WTC11 (cell line): ENCODE measurements around the gene STAB2. TPM values are rescaled to one million over a fixed set of nuclear protein-coding genes. Genes with fewer than 3 reads are reported as not detected.

Experiments used
- ATAC-seq: fragments of 200-7000 bp; cut with Tn5 transposase; 2 replicates; pipeline ENCODE4 v1.10.0; 2021; ENCODE audit warnings: mild to moderate bottlenecking, moderate library complexity
- CTCF ChIA-PET: fragments of 300-600 bp; sonication (Branson Sonifier 250); formaldehyde crosslinking; loops from one replicate; lab custom pipeline; 2021; ENCODE audit warnings: antibody characterized with exemption; lab: Charles Lee
- POLR2A ChIA-PET: fragments of 350-600 bp; sonication (Branson Sonifier 250); formaldehyde crosslinking; loops from one replicate; lab custom pipeline; 2021; ENCODE audit warnings: antibody characterized with exemption; lab: Charles Lee
- DNase-seq: peaks from one replicate; pipeline ENCODE4 v3.0.0; 2021; ENCODE audit warnings: low spot score
- H3K27ac Mint-ChIP-seq: 2 replicates; pipeline ENCODE4 v1.8.0; 2021; ENCODE audit warnings: mixed read lengths
- H3K27me3 Mint-ChIP-seq: 2 replicates; pipeline ENCODE4 v1.8.0; 2021; ENCODE audit warnings: low read depth, mild to moderate bottlenecking, moderate library complexity, mixed read lengths
- H3K36me3 Mint-ChIP-seq: 2 replicates; pipeline ENCODE4 v1.8.0; 2021; ENCODE audit warnings: mixed read lengths
- H3K4me1 Mint-ChIP-seq: 2 replicates; pipeline ENCODE4 v1.8.0; 2022; ENCODE audit warnings: mixed read lengths
- H3K4me3 Mint-ChIP-seq: 2 replicates; pipeline ENCODE4 v1.8.0; 2021; ENCODE audit warnings: mild to moderate bottlenecking, moderate library complexity, mixed read lengths
- H3K9me3 Mint-ChIP-seq: 2 replicates; pipeline ENCODE4 v1.8.0; 2021; ENCODE audit warnings: mixed read lengths
- ATF1 ChIP-seq: sonication (generic); formaldehyde crosslinking; IDR thresholded peaks from 2 replicates; pipeline ENCODE4 v1.8.1; 2023; ENCODE audit warnings: mild to moderate bottlenecking, moderate library complexity, missing genetic modification reagents
- CBFB ChIP-seq: sonication (generic); formaldehyde crosslinking; IDR thresholded peaks from 2 replicates; pipeline ENCODE4 v1.8.1; 2022; ENCODE audit warnings: mild to moderate bottlenecking, low read depth, missing genetic modification reagents
- CTCF ChIP-seq: fragments of 200-600 bp; IDR thresholded peaks from 2 replicates; pipeline ENCODE4 v1.8.0; 2022; ENCODE audit warnings: antibody characterized with exemption
- E2F1 ChIP-seq: sonication (generic); formaldehyde crosslinking; IDR thresholded peaks from 2 replicates; pipeline ENCODE4 v1.8.0; 2022; ENCODE audit warnings: mild to moderate bottlenecking, missing genetic modification reagents
- ESRRA ChIP-seq: sonication (generic); formaldehyde crosslinking; IDR thresholded peaks from 2 replicates; pipeline ENCODE4 v1.8.1; 2022; ENCODE audit warnings: mild to moderate bottlenecking, missing genetic modification reagents, borderline replicate concordance
- IRF1 ChIP-seq: sonication (generic); formaldehyde crosslinking; IDR thresholded peaks from 2 replicates; pipeline ENCODE4 v1.8.0; 2023; ENCODE audit warnings: missing genetic modification reagents
- KAT7 ChIP-seq: sonication (generic); formaldehyde crosslinking; IDR thresholded peaks from 2 replicates; pipeline ENCODE4 v1.8.1; 2023; ENCODE audit warnings: missing genetic modification reagents, mild to moderate bottlenecking, borderline replicate concordance
- RELA ChIP-seq: sonication (generic); formaldehyde crosslinking; IDR thresholded peaks from 2 replicates; pipeline ENCODE4 v1.8.1; 2022; ENCODE audit warnings: missing genetic modification reagents, mild to moderate bottlenecking, borderline replicate concordance
- ZNF121 ChIP-seq: sonication (generic); formaldehyde crosslinking; IDR thresholded peaks from 2 replicates; pipeline ENCODE4 v1.8.0; 2023; ENCODE audit warnings: missing genetic modification reagents
- ZNF263 ChIP-seq: sonication (generic); formaldehyde crosslinking; IDR thresholded peaks from 2 replicates; pipeline ENCODE4 v1.8.1; 2022; ENCODE audit warnings: low read depth, mild to moderate bottlenecking, moderate library complexity, missing genetic modification reagents
- ZNF416 ChIP-seq: fragments of 250-450 bp; sonication (Bioruptor Pico); IDR thresholded peaks from 2 replicates; pipeline ENCODE4 v1.9.0; 2021; ENCODE audit warnings: mild to moderate bottlenecking, inconsistent platforms
- ZNF671 ChIP-seq: fragments of 250-450 bp; sonication (Bioruptor Pico); IDR thresholded peaks from 2 replicates; pipeline ENCODE4 v1.8.0; 2021; ENCODE audit warnings: mild to moderate bottlenecking
- total RNA-seq: library from RNA; stranded (reverse); gene quantifications from 3 replicates; pipeline ENCODE4 v1.2.3, GENCODE V29; 2021
- TF ChIP-seq, protein P1 (sequence below): sonication (generic); formaldehyde crosslinking; IDR thresholded peaks from 2 replicates; pipeline ENCODE4 v1.8.1; 2023; ENCODE audit warnings: mild to moderate bottlenecking, missing genetic modification reagents, moderate library complexity
- TF ChIP-seq, protein P2 (sequence below): fragments of 250-450 bp; sonication (Bioruptor Pico); IDR thresholded peaks from 2 replicates; pipeline ENCODE4 v1.9.0; 2021; ENCODE audit warnings: mild to moderate bottlenecking
- TF ChIP-seq, protein P3 (sequence below): sonication (generic); formaldehyde crosslinking; IDR thresholded peaks from 2 replicates; pipeline ENCODE4 v1.8.0; 2022; ENCODE audit warnings: mild to moderate bottlenecking, missing genetic modification reagents

The STAB2 gene
- total RNA-seq, 1 experiment from 2014 or later, result 0.48 TPM

DNA sequence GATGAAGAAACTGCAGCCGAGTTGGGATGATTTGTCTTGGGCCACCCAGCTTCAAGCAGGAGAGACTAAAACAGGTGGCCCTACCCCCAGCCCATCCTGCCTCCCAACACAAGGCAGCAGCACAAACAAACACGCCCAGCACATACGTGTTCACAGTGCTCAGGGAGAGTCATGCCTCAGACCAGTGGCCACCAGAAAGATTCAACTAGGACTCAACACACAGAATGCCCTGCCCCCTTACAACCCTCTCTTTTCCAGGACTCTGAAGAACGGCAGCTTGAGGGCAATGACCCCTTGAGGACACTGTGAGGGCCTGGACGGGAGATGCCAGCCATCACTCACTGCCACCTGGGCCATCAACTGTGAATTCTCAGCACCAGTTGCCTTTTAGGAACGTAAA lies 179.0 kb downstream of the STAB2 start (continued):
- TF ChIP-seq E2F1 (no peak), KAT7 (no peak), ZNF416 (CRISPR knock-in tag) (no peak), CTCF (no peak), ZNF263 (CRISPR knock-in tag) (no peak), ATF1 (CRISPR knock-in tag) (no peak)
- TF ChIP-seq, protein P1, sequence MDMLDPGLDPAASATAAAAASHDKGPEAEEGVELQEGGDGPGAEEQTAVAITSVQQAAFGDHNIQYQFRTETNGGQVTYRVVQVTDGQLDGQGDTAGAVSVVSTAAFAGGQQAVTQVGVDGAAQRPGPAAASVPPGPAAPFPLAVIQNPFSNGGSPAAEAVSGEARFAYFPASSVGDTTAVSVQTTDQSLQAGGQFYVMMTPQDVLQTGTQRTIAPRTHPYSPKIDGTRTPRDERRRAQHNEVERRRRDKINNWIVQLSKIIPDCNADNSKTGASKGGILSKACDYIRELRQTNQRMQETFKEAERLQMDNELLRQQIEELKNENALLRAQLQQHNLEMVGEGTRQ (CRISPR knock-in tag), result no peak
- TF ChIP-seq, all 79 proteins: peak for 0

GRCh38 chr12:103768467-103769123 lies 181.5 kb downstream of the STAB2 start:
- DNase-seq (no peak), ATAC-seq (peak; percentile 17)
- Mint-ChIP-seq H3K9me3 (no peaks in the 10 kb centered on the region), H3K4me3 (no peak overlapping the region), H3K4me1 (peaks cover 18% of the 10 kb centered on the region), H3K36me3 (peaks cover 19% of the 10 kb centered on the region; the same call in 1 of the 2 replicates), H3K27ac (no peak overlapping the region), H3K27me3 (no peaks in the 10 kb centered on the region)
- ChIA-PET CTCF (interaction anchor here (1.7 kb wide), 1 partner anchor 136 kb away, joined by 7 read pairs; no protein-coding TSS in a partner anchor), POLR2A (no interaction called here)
- TF ChIP-seq, protein P2, sequence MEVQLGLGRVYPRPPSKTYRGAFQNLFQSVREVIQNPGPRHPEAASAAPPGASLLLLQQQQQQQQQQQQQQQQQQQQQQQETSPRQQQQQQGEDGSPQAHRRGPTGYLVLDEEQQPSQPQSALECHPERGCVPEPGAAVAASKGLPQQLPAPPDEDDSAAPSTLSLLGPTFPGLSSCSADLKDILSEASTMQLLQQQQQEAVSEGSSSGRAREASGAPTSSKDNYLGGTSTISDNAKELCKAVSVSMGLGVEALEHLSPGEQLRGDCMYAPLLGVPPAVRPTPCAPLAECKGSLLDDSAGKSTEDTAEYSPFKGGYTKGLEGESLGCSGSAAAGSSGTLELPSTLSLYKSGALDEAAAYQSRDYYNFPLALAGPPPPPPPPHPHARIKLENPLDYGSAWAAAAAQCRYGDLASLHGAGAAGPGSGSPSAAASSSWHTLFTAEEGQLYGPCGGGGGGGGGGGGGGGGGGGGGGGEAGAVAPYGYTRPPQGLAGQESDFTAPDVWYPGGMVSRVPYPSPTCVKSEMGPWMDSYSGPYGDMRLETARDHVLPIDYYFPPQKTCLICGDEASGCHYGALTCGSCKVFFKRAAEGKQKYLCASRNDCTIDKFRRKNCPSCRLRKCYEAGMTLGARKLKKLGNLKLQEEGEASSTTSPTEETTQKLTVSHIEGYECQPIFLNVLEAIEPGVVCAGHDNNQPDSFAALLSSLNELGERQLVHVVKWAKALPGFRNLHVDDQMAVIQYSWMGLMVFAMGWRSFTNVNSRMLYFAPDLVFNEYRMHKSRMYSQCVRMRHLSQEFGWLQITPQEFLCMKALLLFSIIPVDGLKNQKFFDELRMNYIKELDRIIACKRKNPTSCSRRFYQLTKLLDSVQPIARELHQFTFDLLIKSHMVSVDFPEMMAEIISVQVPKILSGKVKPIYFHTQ (CRISPR knock-in tag), result no peak
- no peak for TF ChIP-seq ZNF671 (CRISPR knock-in tag)
- no peak for TF ChIP-seq ZNF121 (CRISPR knock-in tag)
- no peak for TF ChIP-seq IRF1 (CRISPR knock-in tag)
- no peak for TF ChIP-seq RELA (CRISPR knock-in tag)
- no peak for TF ChIP-seq ESRRA (CRISPR knock-in tag)

DNA sequence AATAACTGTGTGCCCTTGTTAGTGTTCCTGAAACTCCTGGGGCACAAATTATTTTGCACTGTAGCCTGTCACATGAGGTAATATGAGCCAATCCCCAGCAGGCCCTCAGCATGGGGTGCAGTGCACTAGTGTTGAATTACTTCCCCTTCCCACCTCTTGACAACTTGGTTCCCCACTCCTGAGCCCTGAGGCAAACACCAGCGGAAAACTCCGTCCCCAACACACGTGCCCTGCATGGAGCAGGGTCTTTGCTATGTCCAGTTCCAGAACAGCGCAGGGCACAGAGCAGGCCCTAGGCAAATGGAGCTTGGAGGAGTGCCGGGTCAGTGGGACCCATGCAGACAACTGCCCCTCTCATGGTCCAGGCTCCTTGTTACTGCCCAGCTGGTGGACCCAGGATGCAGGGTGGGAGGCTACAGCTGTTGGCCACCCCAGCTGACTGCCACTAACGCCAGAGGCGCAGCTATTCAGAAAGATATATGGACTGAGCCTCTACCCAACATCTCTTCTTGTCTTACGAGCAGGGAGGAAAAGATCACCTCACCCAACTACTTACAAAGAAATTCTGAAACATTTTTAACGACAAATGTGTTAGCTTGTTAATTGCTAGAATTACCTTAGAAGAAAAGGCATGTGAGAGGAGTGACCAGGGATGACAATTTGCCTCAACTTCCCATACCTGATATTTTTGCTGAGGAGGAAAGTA lies 182.3 kb downstream of the STAB2 start:
- Mint-ChIP-seq H3K27ac (peak overlapping the region; percentile 8; the same call in 1 of the 2 replicates), H3K4me3 (no peak overlapping the region), H3K4me1 (peaks cover 18% of the 10 kb centered on the region), H3K36me3 (peaks cover 18% of the 10 kb centered on the region; the same call in 1 of the 2 replicates), H3K9me3 (no peaks in the 10 kb centered on the region), H3K27me3 (no peaks in the 10 kb centered on the region)
- POLR2A ChIA-PET, result no interaction called here
- DNase-seq (no peak), ATAC-seq (peak; percentile 54)
- TF ChIP-seq, protein P1 (CRISPR knock-in tag), result peak; percentile 81
- TF ChIP-seq CBFB, result no peak
- TF ChIP-seq, protein P3, sequence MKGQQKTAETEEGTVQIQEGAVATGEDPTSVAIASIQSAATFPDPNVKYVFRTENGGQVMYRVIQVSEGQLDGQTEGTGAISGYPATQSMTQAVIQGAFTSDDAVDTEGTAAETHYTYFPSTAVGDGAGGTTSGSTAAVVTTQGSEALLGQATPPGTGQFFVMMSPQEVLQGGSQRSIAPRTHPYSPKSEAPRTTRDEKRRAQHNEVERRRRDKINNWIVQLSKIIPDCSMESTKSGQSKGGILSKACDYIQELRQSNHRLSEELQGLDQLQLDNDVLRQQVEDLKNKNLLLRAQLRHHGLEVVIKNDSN (CRISPR knock-in tag), result peak; percentile 74
- CTCF ChIA-PET, result interaction anchor here (1.3 kb wide), 1 partner anchor 143 kb away, joined by 3 read pairs; no protein-coding TSS in a partner anchor
